ENCODE data around the gene ARRDC5. TPM values are rescaled to one million over a fixed set of nuclear protein-coding genes. Genes with fewer than 3 reads are reported as not detected.
"Not testable (repeated sequence)": the region's sequence is repeated elsewhere in the genome, so short reads cannot be mapped to it uniquely, and the experiment has no call there.

Gene ARRDC5
- total RNA-seq, 1 experiment from 2014 or later, result not detected

DNA sequence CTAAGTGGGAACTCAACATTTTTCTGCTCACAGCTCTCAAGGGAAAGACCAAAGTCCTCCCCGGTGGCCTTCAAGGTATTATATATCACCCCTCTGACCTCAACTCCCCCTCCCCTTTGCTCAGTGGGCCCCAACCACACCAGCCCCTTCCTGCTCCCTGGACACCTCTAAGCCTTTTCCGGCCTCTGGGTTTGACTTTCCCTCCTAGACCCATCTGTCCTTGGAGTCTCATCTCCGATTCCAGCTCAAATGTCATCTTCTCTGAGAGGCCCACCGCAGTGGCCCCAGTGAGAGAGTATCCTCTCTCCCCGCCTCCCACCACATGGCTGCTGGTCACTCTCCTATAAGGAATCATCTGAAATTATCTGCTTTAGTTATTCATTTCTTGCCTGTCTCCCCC is 5.7 kb upstream of the ARRDC5 start:
- peaks cover 25% of the 10 kb centered on the region for H3K79me2 ChIP-seq (ENCODE audit: low read depth)
- TF ChIP-seq, protein P1, sequence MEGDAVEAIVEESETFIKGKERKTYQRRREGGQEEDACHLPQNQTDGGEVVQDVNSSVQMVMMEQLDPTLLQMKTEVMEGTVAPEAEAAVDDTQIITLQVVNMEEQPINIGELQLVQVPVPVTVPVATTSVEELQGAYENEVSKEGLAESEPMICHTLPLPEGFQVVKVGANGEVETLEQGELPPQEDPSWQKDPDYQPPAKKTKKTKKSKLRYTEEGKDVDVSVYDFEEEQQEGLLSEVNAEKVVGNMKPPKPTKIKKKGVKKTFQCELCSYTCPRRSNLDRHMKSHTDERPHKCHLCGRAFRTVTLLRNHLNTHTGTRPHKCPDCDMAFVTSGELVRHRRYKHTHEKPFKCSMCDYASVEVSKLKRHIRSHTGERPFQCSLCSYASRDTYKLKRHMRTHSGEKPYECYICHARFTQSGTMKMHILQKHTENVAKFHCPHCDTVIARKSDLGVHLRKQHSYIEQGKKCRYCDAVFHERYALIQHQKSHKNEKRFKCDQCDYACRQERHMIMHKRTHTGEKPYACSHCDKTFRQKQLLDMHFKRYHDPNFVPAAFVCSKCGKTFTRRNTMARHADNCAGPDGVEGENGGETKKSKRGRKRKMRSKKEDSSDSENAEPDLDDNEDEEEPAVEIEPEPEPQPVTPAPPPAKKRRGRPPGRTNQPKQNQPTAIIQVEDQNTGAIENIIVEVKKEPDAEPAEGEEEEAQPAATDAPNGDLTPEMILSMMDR (conservative IDR thresholded peaks at IDR 0.05), result no peak
- no peak for TF ChIP-seq EZH2 (IDR thresholded peaks at IDR 0.05; ENCODE audit: low read depth)
- H3K4me1 ChIP-seq (replicated peaks; ENCODE audit: insufficient read depth), result peaks cover 24% of the 10 kb centered on the region
- 0 out of 2 replicates have a peak, but pooled peaks cover 3% of the 10 kb centered on the region for H3K36me3 ChIP-seq (ENCODE audit: low read depth)
- BruUV-seq (replicated peaks), result no TSS peak
- H3K9me2 ChIP-seq (ENCODE audit: insufficient read depth), result no peaks in the 10 kb centered on the region
- no peak for DNase-seq
- no peaks in the 10 kb centered on the region for H3K27me3 ChIP-seq (ENCODE audit: insufficient read depth, low read depth)
- no peak overlapping the region for H3K4me3 ChIP-seq
- no peak overlapping the region for H3K27ac ChIP-seq
- intact Hi-C loops (cut with micrococcal nuclease; ENCODE audit: unreplicated experiment), result no loop called here
- H3K4me2 ChIP-seq, result no peak overlapping the region
- H3K9me3 ChIP-seq (ENCODE audit: insufficient read depth, low read depth), result no peaks in the 10 kb centered on the region
- no peak overlapping the region for H2AFZ ChIP-seq
- ChIA-PET CTCF (interaction anchor here (0.6 kb wide), 1 partner anchor 38 kb away, joined by 3 read pairs; no protein-coding TSS in a partner anchor), POLR2A (ENCODE audit: unreplicated experiment) (no interaction called here)
- peaks cover 20% of the 10 kb centered on the region for H3F3A ChIP-seq (ENCODE audit: insufficient read depth, low read depth)
- no peaks in the 10 kb centered on the region for H4K20me1 ChIP-seq (ENCODE audit: insufficient read depth)

DNA sequence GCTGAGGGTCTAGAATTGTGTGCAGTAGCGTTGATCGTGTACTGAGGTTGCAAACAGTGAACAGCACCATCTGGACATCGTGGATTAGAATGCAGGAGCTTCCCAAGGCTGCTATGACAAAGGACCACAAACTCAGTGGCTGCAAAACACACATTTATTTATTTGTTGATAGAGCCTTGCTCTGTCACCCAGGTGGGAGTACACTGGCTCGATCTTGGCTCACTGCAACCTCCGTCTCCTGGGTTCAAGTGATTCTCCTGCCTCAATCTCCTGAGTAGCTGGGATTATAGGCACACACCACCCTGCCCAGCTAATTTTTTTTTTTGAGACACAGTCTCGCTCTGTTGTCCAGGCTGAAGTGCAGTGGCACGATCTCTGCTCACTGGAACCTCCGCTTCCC is 4.3 kb upstream of the ARRDC5 start:
- Histone ChIP-seq H3K36me3 (ENCODE audit: low read depth) (no peaks in the 10 kb centered on the region), H4K20me1 (ENCODE audit: insufficient read depth) (no peaks in the 10 kb centered on the region), H3K9me3 (ENCODE audit: insufficient read depth, low read depth) (no peaks in the 10 kb centered on the region), H3K9me2 (ENCODE audit: insufficient read depth) (no peaks in the 10 kb centered on the region), H3K79me2 (ENCODE audit: low read depth) (peaks cover 15% of the 10 kb centered on the region), H3K4me2 (no peak overlapping the region), H3F3A (ENCODE audit: insufficient read depth, low read depth) (peaks cover 7% of the 10 kb centered on the region; the same call in 1 of the 2 replicates), H3K27me3 (ENCODE audit: insufficient read depth, low read depth) (no peaks in the 10 kb centered on the region), H3K4me3 (no peak overlapping the region), H3K27ac (no peak overlapping the region), H3K4me1 (replicated peaks; ENCODE audit: insufficient read depth) (peaks cover 11% of the 10 kb centered on the region), H2AFZ (no peak overlapping the region)
- intact Hi-C loops (cut with micrococcal nuclease; ENCODE audit: unreplicated experiment), result no loop called here
- ChIA-PET CTCF (no interaction called here), POLR2A (ENCODE audit: unreplicated experiment) (no interaction called here)
- DNase-seq, result no peak
- BruUV-seq (replicated peaks), result no TSS peak
- TF ChIP-seq, protein P1 (conservative IDR thresholded peaks at IDR 0.05), result no peak
- no peak for TF ChIP-seq EZH2 (IDR thresholded peaks at IDR 0.05; ENCODE audit: low read depth)

DNA sequence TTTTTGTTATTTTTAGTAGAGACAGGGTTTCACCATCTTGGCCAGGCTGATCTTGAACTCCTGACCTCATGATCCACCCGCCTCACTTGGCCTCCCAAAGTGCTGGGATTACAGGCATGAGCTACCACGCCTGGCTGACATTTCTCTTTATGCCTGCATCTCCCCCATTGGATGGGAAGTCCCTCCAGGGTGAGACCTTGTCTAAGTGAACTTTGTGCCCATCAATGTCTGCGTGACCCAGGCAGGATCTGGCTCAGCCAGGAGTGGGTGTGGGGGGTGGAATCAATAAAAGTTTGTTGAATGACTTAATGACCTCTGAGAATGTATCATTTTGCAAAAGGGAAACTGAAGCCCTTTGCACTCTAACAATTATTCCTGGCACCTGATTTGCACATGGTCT is 1.8 kb upstream of the ARRDC5 start:
- Histone ChIP-seq H2AFZ (no peak overlapping the region), H3K27me3 (ENCODE audit: insufficient read depth, low read depth) (no peaks in the 10 kb centered on the region), H3K79me2 (ENCODE audit: low read depth) (no peaks in the 10 kb centered on the region), H3K4me3 (no peak overlapping the region), H3K9me3 (ENCODE audit: insufficient read depth, low read depth) (no peaks in the 10 kb centered on the region), H3K4me1 (replicated peaks; ENCODE audit: insufficient read depth) (no peaks in the 10 kb centered on the region), H3K9me2 (ENCODE audit: insufficient read depth) (no peaks in the 10 kb centered on the region), H3K27ac (no peak overlapping the region), H4K20me1 (ENCODE audit: insufficient read depth) (no peaks in the 10 kb centered on the region), H3F3A (ENCODE audit: insufficient read depth, low read depth) (no peaks in the 10 kb centered on the region), H3K4me2 (no peak overlapping the region), H3K36me3 (ENCODE audit: low read depth) (no peaks in the 10 kb centered on the region)
- intact Hi-C loops (cut with micrococcal nuclease; ENCODE audit: unreplicated experiment), result no loop called here
- CTCF ChIA-PET, result no interaction called here
- BruUV-seq (replicated peaks), result no TSS peak
- POLR2A ChIA-PET (ENCODE audit: unreplicated experiment), result no interaction called here
- TF ChIP-seq, protein P1 (conservative IDR thresholded peaks at IDR 0.05), result no peak
- no peak for TF ChIP-seq EZH2 (IDR thresholded peaks at IDR 0.05; ENCODE audit: low read depth)
- DNase-seq, result no peak

DNA sequence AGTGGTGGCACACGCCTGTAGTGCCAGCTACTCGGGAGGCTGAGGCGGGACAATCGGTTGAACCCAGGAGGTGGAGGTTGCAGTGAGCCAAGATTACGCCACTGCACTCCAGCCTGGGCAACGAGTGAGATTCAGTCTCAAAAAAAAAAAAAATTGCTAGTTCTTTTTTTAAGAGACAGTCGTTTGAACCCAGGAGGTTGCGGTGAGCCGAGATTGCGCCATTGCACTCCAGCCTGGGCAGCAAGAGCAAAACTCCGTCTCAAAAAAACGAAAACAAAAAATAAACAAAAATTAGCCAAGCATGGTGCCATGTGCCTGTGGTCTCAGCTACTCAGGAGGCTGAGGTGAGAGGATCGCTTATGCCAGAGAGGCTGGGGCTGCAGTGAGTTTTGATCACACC is 1.8 kb downstream of the ARRDC5 start:
- H3K4me3 ChIP-seq; CTCF ChIA-PET; BruUV-seq (replicated peaks); H3K9me3 ChIP-seq (ENCODE audit: insufficient read depth, low read depth); H3K9me2 ChIP-seq (ENCODE audit: insufficient read depth); H3K36me3 ChIP-seq (ENCODE audit: low read depth); H3K4me1 ChIP-seq (replicated peaks; ENCODE audit: insufficient read depth); H3K4me2 ChIP-seq; H3K79me2 ChIP-seq (ENCODE audit: low read depth); H3K27me3 ChIP-seq (ENCODE audit: insufficient read depth, low read depth); H4K20me1 ChIP-seq (ENCODE audit: insufficient read depth); H3K27ac ChIP-seq; intact Hi-C loops (cut with micrococcal nuclease; ENCODE audit: unreplicated experiment); DNase-seq; H2AFZ ChIP-seq; H3F3A ChIP-seq (ENCODE audit: insufficient read depth, low read depth); POLR2A ChIA-PET (ENCODE audit: unreplicated experiment): not testable (repeated sequence)
